Esophagus squamous epithelium (tissue), 4 donors: ENCODE measurements around the gene HSF5.

Experiments used
- CTCF ChIP-seq, 6 experiments: fragments of 450-650 bp in 4 of 6; fragments of 200-600 bp in 2 of 6; sonication (generic) in 2 of 6; IDR thresholded peaks; one replicate each; pipeline ENCODE4 v1.5.1; 2016 to 2019; ENCODE audit warnings: antibody characterized with exemption in 6 of 6, mild to moderate bottlenecking in 4 of 6, moderate library complexity in 4 of 6
- POLR2A ChIP-seq, 4 donors: fragments of 450-650 bp; IDR thresholded peaks; one replicate each; pipeline ENCODE4 v1.6.1; 2017; ENCODE audit warnings: antibody characterized with exemption in 4 of 4, mild to moderate bottlenecking in 4 of 4, moderate library complexity in 3 of 4

DNA sequence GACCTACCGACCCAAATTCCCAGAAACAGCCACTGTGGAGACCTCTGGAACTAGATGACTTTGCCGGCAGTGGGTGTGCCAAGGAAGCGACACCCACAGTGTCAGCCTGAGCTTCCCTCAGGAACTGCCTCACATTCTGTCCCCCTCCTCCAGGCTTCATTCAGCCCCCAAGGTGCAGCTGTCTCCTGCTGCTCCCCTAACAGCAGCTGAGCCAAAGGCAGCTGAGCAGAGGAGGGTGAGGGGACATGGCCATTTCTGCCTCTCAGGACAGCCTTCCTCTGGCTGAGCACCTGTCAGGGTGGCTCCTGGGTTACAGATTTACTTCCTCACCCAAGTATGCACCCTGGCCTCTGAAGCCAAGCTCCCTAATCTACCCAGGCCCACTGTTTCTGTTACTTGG is 48.3 kb upstream of the HSF5 start:
- TF ChIP-seq POLR2A (IDR thresholded peaks at IDR 0.05): no peak
- TF ChIP-seq CTCF (IDR thresholded peaks at IDR 0.05): no peak
